CD4-positive, alpha-beta T cell treated with Interleukin-17A for 1 hour (primary cell): ENCODE measurements around the gene ZFR.
"Not testable (repeated sequence)": the region's sequence is repeated elsewhere in the genome, so short reads cannot be mapped to it uniquely, and the experiment has no call there.

ENCODE experiments used
- DNase-seq: peaks from one replicate; pipeline ENCODE4 v3.0.0-alpha.2; 2020

ZFR gene

GRCh38 chr5:32444431-32445286, at the start of gene ZFR:
Gene ZFR (minus strand): TSS chr5:32444740. CDS start chr5:32444658, 82 bp downstream.
- peak; percentile 95 for DNase-seq

- no peak for DNase-seq
Observed at GRCh38 chr5:32490972-32491557, 46.5 kb upstream of the ZFR start.

GRCh38 chr5:32489791-32490562, 45.4 kb upstream of the ZFR start:
- DNase-seq = peak; percentile 72

GRCh38 chr5:32487424-32487823, 42.9 kb upstream of the ZFR start:
- DNase-seq = no peak

- no peak for DNase-seq
Observed at GRCh38 chr5:32487008-32487407, 42.5 kb upstream of the ZFR start.

GRCh38 chr5:32482193-32482592, 37.7 kb upstream of the ZFR start:
- no peak for DNase-seq

GRCh38 chr5:32479096-32479495, 34.6 kb upstream of the ZFR start:
- DNase-seq = no peak

GRCh38 chr5:32476891-32477290, 32.4 kb upstream of the ZFR start:
- no peak for DNase-seq

- DNase-seq = no peak
Observed at GRCh38 chr5:32475334-32476097, 31.0 kb upstream of the ZFR start.

- no peak for DNase-seq
Observed at GRCh38 chr5:32474209-32474854, 29.8 kb upstream of the ZFR start.

- DNase-seq = no peak
Observed at GRCh38 chr5:32473072-32473471, 28.5 kb upstream of the ZFR start.

GRCh38 chr5:32471784-32472183, 27.2 kb upstream of the ZFR start:
- no peak for DNase-seq

GRCh38 chr5:32465076-32465475, 20.5 kb upstream of the ZFR start:
- no peak for DNase-seq

GRCh38 chr5:32462618-32463017, 18.1 kb upstream of the ZFR start:
- no peak for DNase-seq

GRCh38 chr5:32461441-32462120, 17.0 kb upstream of the ZFR start:
- no peak for DNase-seq

GRCh38 chr5:32460702-32461101, 16.2 kb upstream of the ZFR start:
- DNase-seq = no peak

- DNase-seq = no peak
Observed at GRCh38 chr5:32458880-32459495, 14.4 kb upstream of the ZFR start.

GRCh38 chr5:32455311-32455710, 10.8 kb upstream of the ZFR start:
- no peak for DNase-seq

- no peak for DNase-seq
Observed at GRCh38 chr5:32454821-32455220, 10.3 kb upstream of the ZFR start.

GRCh38 chr5:32453916-32454315, 9.4 kb upstream of the ZFR start:
- DNase-seq = no peak

GRCh38 chr5:32452316-32452715, 7.8 kb upstream of the ZFR start:
- DNase-seq = not testable (repeated sequence)
